ENCODE results near the gene ST3GAL3.

The ST3GAL3 gene

DNA sequence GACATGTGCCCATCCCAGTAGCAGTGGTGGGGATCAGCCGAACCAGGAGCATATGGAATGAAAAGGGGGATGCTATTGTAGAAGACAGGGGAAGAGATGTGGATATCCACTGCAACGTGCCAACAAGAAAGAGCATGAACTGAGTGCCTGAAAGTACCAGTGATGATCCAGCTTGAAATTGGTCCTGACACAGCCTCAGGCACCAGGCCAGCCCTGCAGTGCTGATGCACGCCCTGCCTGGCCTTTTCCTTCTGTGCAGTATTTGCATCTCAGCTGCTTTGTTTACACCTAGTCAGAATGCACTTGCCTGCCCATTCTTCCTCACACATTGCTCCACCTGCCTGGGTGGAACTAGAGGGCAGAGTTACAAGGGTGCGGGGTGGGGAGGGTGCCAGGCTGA lies 176.0 kb downstream of the ST3GAL3 start:
- WGBS, result 86% methylated on average over 4 of the region's 4 CpGs
- H3K4me3 ChIP-seq (ENCODE audit: low read length), result no peak overlapping the region

DNA sequence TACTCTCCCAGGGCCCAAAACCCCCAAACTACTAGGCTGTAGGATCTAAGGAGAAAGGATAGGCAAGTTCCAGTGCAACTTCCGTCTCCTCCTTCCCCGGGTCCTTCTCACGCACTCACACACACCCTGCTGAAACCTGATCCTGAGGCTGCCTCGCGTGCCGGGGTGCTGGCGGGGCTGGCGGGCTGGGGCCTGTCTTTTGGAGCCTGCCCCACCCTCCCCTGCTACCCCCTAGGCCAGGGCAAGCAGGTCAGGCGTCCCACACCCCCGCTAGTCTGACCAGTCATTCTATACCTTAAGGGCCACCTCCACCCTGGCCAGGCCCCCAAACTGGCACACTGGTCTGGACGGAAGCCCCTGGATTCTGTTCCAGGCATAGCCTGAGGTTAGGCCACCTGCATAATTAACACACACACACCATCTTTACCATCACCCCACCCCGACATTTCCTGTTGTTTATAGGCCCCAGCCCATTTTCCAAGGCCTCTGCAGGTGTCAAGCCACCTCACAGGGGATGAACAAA lies 178.0 kb downstream of the ST3GAL3 start:
- Histone ChIP-seq H3K4me3 (ENCODE audit: low read length) (no peak overlapping the region), H3K9me3 (ENCODE audit: insufficient read depth, low read depth, low read length) (no peaks in the 10 kb centered on the region), H3K27me3 (ENCODE audit: insufficient read depth, low read length) (no peaks in the 10 kb centered on the region), H3K9ac (ENCODE audit: low read depth, low read length) (peak overlapping the region; percentile 18; the same call in 1 of the 2 replicates), H3K27ac (ENCODE audit: low read depth, low read length) (peak overlapping the region; percentile 44; the same call in 1 of the 2 replicates), H3K4me1 (ENCODE audit: insufficient read depth, low read length) (peaks cover 35% of the 10 kb centered on the region), H3K36me3 (ENCODE audit: insufficient read depth, low read length) (no peaks in the 10 kb centered on the region)
- WGBS, result 27% methylated on average over 12 of the region's 12 CpGs

More for the DNA sequence above, 176.0 kb downstream of the ST3GAL3 start:
- H3K9me3 ChIP-seq (ENCODE audit: insufficient read depth, low read depth, low read length), result no peaks in the 10 kb centered on the region
- no peaks in the 10 kb centered on the region for H3K27me3 ChIP-seq (ENCODE audit: insufficient read depth, low read length)
- H3K27ac ChIP-seq (ENCODE audit: low read depth, low read length), result no peak overlapping the region
- no peaks in the 10 kb centered on the region for H3K36me3 ChIP-seq (ENCODE audit: insufficient read depth, low read length)
- H3K4me1 ChIP-seq (ENCODE audit: insufficient read depth, low read length), result peaks cover 29% of the 10 kb centered on the region
- H3K9ac ChIP-seq (ENCODE audit: low read depth, low read length), result no peak overlapping the region

DNA sequence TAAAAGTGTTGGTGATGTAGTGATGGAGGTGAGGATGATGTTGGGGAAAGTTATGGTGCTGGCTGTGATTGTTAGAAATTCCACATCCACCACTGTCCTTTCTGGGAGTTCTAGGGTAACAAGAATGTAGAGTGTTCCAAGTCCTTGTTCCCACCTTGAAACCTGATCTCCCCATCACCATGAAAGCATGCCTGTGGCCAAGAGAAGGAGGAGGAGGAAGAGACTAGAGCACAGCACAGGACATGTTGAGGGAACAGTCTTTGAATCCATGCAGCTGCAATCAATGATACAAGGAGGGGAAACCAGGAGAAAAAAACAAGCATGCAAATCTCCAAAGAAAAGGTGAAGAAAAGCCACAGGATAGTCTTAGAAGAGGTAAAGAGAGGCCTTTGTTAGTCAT lies 180.4 kb downstream of the ST3GAL3 start:
- Histone ChIP-seq H3K27me3 (ENCODE audit: insufficient read depth, low read length) (no peaks in the 10 kb centered on the region), H3K27ac (ENCODE audit: low read depth, low read length) (peak overlapping the region; percentile 54; the same call in 1 of the 2 replicates), H3K4me1 (ENCODE audit: insufficient read depth, low read length) (peaks cover 35% of the 10 kb centered on the region), H3K36me3 (ENCODE audit: insufficient read depth, low read length) (no peaks in the 10 kb centered on the region), H3K9me3 (ENCODE audit: insufficient read depth, low read depth, low read length) (no peaks in the 10 kb centered on the region), H3K9ac (ENCODE audit: low read depth, low read length) (no peak overlapping the region), H3K4me3 (ENCODE audit: low read length) (no peak overlapping the region)

DNA sequence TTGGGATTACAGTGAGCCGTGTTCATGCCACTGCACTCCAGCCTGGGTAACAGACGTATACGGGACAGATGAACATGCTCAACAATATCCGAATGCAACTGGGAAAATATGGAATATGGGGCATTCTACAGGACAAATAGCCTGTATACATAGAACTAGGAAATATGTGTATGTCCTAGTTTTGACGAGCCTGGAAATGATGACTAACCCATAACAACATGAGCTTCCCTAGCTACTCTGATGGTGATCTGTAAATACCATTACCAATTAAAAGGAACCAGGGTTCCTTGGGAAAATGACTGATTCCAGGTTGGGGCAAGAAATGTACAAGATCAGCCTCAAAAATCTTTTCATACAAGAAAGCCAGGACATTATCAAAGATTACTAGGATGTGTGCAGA lies 183.5 kb downstream of the ST3GAL3 start:
- Histone ChIP-seq H3K36me3 (ENCODE audit: insufficient read depth, low read length) (no peaks in the 10 kb centered on the region), H3K9me3 (ENCODE audit: insufficient read depth, low read depth, low read length) (no peaks in the 10 kb centered on the region), H3K27me3 (ENCODE audit: insufficient read depth, low read length) (no peaks in the 10 kb centered on the region), H3K9ac (ENCODE audit: low read depth, low read length) (no peak overlapping the region), H3K4me1 (ENCODE audit: insufficient read depth, low read length) (peaks cover 21% of the 10 kb centered on the region), H3K4me3 (ENCODE audit: low read length) (no peak overlapping the region), H3K27ac (ENCODE audit: low read depth, low read length) (no peak overlapping the region)
- WGBS, result 96% methylated on average over 5 of the region's 5 CpGs

DNA sequence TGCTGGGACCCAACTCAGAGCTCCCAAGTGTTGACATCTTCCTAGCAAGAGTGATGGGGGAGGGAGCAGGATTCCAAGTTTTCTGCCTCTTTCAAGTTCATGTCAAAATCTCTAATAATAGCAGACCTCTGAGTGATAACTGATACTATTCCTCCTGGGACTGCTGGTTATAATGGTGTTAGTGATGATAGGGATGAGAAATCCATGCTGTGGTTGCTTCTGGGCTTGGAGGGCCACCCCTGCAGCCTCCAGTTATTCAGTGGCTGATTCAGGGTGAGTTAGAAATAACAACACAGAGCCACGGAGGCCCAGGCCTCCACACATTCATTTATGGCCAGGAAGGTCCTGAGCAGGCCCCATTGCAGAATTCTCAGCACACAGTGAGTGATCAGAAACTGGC lies 185.7 kb downstream of the ST3GAL3 start:
- no peak overlapping the region for H3K9ac ChIP-seq (ENCODE audit: low read depth, low read length)
- H3K4me3 ChIP-seq (ENCODE audit: low read length), result no peak overlapping the region
- no peaks in the 10 kb centered on the region for H3K27me3 ChIP-seq (ENCODE audit: insufficient read depth, low read length)
- no peaks in the 10 kb centered on the region for H3K9me3 ChIP-seq (ENCODE audit: insufficient read depth, low read depth, low read length)
- no peak overlapping the region for H3K27ac ChIP-seq (ENCODE audit: low read depth, low read length)
- 89% methylated on average over 1 of the region's 1 CpG for WGBS
- peaks cover 9% of the 10 kb centered on the region for H3K4me1 ChIP-seq (ENCODE audit: insufficient read depth, low read length)
- H3K36me3 ChIP-seq (ENCODE audit: insufficient read depth, low read length), result no peaks in the 10 kb centered on the region

DNA sequence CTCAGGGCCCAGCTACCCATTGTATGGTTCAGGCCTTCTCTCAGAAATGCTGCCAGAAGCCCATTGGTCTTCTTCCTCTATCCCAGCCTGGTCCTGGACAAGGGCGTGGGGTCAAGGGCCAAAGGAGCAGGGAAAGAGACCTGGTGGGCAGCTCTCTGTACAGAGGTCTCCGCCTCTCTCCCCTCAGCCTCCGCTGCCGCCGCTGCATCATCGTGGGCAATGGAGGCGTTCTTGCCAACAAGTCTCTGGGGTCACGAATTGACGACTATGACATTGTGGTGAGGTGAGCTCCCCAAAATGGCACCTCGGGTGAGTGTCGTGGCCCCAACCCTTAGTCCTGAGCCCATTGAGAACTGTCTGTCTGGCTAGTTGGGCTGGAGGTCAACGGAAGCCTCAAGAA lies 191.6 kb downstream of the ST3GAL3 start:
- no peak overlapping the region for H3K27ac ChIP-seq (ENCODE audit: low read depth, low read length)
- H3K36me3 ChIP-seq (ENCODE audit: insufficient read depth, low read length), result no peaks in the 10 kb centered on the region
- H3K4me1 ChIP-seq (ENCODE audit: insufficient read depth, low read length), result no peaks in the 10 kb centered on the region
- H3K9ac ChIP-seq (ENCODE audit: low read depth, low read length), result no peak overlapping the region
- H3K9me3 ChIP-seq (ENCODE audit: insufficient read depth, low read depth, low read length), result no peaks in the 10 kb centered on the region
- H3K27me3 ChIP-seq (ENCODE audit: insufficient read depth, low read length), result no peaks in the 10 kb centered on the region
- H3K4me3 ChIP-seq (ENCODE audit: low read length), result no peak overlapping the region
- WGBS, result 96% methylated on average over 12 of the region's 12 CpGs

DNA sequence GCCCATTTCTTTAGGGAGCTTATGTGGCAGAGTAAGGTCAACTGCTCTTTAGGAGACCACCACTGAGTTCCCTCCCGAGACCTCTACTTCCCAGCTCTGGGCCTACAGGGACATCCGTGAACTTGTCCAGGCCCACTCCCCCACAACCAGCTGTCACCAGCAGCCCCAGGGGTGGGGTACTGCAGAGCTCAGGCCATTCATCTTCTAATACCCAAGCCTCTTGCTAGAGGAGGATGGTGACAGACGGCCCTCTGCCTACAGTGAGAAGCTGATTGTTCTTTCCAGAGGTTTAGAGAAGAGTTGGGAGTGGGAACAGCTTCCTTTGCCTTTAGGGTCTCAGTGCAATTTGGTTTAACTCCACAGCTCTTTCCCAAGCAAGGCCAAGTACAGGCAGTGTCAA lies 193.1 kb downstream of the ST3GAL3 start:
- Histone ChIP-seq H3K4me3 (ENCODE audit: low read length) (no peak overlapping the region), H3K27me3 (ENCODE audit: insufficient read depth, low read length) (no peaks in the 10 kb centered on the region), H3K9ac (ENCODE audit: low read depth, low read length) (no peak overlapping the region), H3K36me3 (ENCODE audit: insufficient read depth, low read length) (no peaks in the 10 kb centered on the region), H3K27ac (ENCODE audit: low read depth, low read length) (no peak overlapping the region), H3K9me3 (ENCODE audit: insufficient read depth, low read depth, low read length) (no peaks in the 10 kb centered on the region), H3K4me1 (ENCODE audit: insufficient read depth, low read length) (no peaks in the 10 kb centered on the region)
- 97% methylated on average over 3 of the region's 3 CpGs for WGBS

DNA sequence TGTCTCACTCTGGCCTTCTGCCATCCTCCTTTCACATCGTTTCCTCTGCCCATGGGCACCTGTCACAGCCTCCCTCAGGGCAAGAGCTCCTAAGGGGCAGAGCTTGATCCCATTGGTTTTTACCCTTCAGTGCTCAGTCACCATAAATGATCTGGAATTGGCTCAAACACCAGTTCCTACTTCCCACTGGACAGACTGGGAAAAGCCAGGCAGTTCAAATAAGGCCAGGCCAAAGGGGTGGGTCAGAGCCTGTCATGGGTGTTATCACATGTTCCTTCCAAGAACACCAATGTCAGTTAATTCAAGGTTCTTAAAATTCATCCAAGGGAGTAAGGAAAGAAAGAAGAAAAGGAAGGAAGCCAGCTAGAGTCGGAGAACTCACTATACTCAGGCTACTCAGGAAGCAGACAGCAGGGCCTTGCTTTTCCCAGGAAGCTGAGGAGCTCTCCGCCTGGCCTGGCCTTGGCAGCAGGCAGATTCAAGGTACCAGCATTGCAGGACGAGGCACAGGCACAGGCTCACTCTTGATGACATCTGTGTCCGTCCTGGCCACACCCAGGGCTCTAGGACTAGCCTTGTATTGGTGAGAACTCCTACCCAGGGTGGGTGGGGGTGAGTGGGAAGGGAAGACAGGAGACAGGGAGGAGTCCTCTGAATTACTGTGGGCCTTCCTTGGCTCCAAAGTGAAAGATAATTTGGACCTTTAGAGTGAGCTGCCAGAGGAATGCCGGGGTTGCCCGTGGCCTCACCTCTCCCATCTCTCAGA lies 194.0 kb downstream of the ST3GAL3 start:
- H3K27me3 ChIP-seq (ENCODE audit: insufficient read depth, low read length), result no peaks in the 10 kb centered on the region
- no peaks in the 10 kb centered on the region for H3K36me3 ChIP-seq (ENCODE audit: insufficient read depth, low read length)
- no peak overlapping the region for H3K27ac ChIP-seq (ENCODE audit: low read depth, low read length)
- 91% methylated on average over 7 of the region's 7 CpGs for WGBS
- no peaks in the 10 kb centered on the region for H3K9me3 ChIP-seq (ENCODE audit: insufficient read depth, low read depth, low read length)
- H3K4me1 ChIP-seq (ENCODE audit: insufficient read depth, low read length), result no peaks in the 10 kb centered on the region
- no peak overlapping the region for H3K9ac ChIP-seq (ENCODE audit: low read depth, low read length)
- H3K4me3 ChIP-seq (ENCODE audit: low read length), result no peak overlapping the region

DNA sequence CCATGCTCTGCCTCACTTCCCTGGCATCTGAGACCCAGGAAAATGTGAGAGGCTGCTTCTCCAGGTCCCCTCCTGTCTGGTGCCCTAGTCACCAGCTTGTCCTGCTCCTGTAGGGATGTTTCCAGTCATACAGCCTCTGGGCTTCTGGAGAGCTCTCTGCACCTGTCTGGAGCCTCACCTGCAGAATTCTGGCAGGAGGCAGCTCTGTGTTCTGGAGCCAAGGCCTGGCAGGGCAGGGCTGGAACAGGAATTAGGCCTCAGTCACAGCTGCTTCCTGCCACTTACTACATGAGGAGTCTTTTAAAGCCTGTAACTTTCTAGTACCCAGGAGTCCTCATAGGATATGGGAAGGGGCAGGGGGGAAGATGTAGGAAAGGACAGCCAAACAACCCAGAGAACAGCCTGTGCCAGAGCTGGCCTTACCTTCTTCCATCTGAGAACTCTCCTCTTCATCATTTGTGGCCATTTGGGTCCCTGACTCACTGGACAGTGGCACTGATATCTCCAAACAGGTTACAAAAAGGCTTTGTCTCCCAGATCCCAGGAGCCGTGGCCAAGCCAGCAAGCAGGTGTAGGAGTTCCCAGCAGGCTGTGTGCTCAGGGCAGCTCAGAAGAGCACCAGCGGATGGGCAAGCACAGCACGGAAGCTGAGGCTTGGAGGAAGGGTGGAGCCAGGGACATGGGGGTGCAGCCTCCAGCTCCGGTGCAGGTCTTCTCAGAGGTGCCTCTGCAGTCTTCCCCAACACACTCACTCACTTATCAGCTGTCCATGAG lies 194.9 kb downstream of the ST3GAL3 start:
- no peaks in the 10 kb centered on the region for H3K9me3 ChIP-seq (ENCODE audit: insufficient read depth, low read depth, low read length)
- no peak overlapping the region for H3K9ac ChIP-seq (ENCODE audit: low read depth, low read length)
- no peaks in the 10 kb centered on the region for H3K4me1 ChIP-seq (ENCODE audit: insufficient read depth, low read length)
- H3K4me3 ChIP-seq (ENCODE audit: low read length), result no peak overlapping the region
- WGBS, result 95% methylated on average over 4 of the region's 4 CpGs
- H3K27ac ChIP-seq (ENCODE audit: low read depth, low read length), result no peak overlapping the region
- no peaks in the 10 kb centered on the region for H3K36me3 ChIP-seq (ENCODE audit: insufficient read depth, low read length)
- H3K27me3 ChIP-seq (ENCODE audit: insufficient read depth, low read length), result no peaks in the 10 kb centered on the region

DNA sequence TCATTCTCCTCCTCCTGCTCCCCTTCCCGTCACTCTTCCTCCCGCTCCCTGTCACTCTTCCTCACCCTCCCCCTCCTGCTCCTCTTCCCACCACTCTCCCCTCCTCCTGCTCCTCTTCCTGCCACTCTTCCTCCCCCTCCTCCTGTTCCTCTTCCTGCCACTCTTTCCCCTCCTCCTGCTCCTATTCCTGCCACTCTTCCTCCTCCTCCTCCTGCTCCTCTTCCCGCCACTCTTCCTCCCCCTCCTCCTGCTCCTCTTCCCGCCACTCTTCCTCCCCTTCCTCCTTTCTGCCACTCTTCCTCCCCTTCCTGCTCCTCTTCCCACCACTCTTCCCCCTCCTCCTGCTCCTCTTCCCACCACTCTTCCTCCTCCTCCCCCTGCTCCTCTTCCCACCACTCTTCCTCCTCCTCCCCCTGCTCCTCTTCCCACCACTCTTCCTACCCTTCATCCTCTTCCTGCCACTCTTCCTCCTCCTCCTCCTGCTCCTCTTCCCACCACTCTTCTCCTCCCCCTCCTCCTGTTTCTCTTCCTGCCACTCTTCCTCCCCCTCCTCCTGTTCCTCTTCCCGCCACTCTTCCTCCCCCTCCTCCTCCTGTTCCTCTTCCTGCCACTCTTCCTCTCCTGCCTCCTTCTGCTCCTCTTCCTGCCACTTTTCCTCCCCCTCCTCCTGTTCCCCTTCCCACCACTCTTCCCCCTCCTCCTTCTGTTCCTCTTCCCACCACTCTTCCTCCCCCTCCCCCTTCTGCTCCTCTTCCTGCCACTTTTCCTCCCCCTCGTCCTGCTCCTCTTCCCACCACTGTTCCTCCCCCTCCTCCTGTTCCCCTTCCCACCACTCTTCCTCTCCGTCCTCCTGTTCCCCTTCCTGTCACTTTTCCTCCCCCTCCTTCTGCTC lies 197.6 kb downstream of the ST3GAL3 start:
- H3K27ac ChIP-seq (ENCODE audit: low read depth, low read length), result no peak overlapping the region
- no peaks in the 10 kb centered on the region for H3K4me1 ChIP-seq (ENCODE audit: insufficient read depth, low read length)
- no peaks in the 10 kb centered on the region for H3K9me3 ChIP-seq (ENCODE audit: insufficient read depth, low read depth, low read length)
- H3K27me3 ChIP-seq (ENCODE audit: insufficient read depth, low read length), result no peaks in the 10 kb centered on the region
- no peak overlapping the region for H3K4me3 ChIP-seq (ENCODE audit: low read length)
- 68% methylated on average over 6 of the region's 7 CpGs for WGBS
- no peak overlapping the region for H3K9ac ChIP-seq (ENCODE audit: low read depth, low read length)
- no peaks in the 10 kb centered on the region for H3K36me3 ChIP-seq (ENCODE audit: insufficient read depth, low read length)
